ENCODE measurements around the gene RNF10.

RNF10 gene

DNA sequence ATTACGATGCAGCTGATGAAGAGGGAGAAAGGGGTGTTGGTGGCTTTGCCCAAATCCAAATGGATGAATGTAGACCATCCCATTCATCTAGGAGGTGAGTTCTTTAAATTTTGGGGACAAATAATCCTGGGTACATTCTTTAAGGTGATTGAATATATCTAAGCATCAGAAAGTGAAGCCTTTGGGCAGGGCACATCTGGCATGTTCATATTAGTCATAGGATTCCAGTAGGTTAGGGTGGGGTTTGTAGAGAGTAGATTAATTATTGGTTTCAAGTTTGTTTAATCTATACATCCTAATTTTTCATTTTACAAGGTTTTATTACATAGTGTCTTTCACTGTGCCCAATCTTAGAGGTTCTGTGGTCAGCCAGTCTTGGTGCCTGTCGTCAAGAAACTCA is 23.4 kb downstream of the RNF10 start:
- TF ChIP-seq, protein P1, sequence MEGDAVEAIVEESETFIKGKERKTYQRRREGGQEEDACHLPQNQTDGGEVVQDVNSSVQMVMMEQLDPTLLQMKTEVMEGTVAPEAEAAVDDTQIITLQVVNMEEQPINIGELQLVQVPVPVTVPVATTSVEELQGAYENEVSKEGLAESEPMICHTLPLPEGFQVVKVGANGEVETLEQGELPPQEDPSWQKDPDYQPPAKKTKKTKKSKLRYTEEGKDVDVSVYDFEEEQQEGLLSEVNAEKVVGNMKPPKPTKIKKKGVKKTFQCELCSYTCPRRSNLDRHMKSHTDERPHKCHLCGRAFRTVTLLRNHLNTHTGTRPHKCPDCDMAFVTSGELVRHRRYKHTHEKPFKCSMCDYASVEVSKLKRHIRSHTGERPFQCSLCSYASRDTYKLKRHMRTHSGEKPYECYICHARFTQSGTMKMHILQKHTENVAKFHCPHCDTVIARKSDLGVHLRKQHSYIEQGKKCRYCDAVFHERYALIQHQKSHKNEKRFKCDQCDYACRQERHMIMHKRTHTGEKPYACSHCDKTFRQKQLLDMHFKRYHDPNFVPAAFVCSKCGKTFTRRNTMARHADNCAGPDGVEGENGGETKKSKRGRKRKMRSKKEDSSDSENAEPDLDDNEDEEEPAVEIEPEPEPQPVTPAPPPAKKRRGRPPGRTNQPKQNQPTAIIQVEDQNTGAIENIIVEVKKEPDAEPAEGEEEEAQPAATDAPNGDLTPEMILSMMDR (IDR thresholded peaks at IDR 0.05; ENCODE audit: insufficient read depth, low read depth, low read length, missing control alignments), result no peak
- H3K4me3 ChIP-seq (ENCODE audit: low read depth, low read length), result no peak overlapping the region
- DNase-seq (ENCODE audit: low read depth), result no peak

- TF ChIP-seq, protein P1 (IDR thresholded peaks at IDR 0.05; ENCODE audit: insufficient read depth, low read depth, low read length, missing control alignments), result no peak
- DNase-seq (ENCODE audit: low read depth), result no peak
- H3K4me3 ChIP-seq (ENCODE audit: low read depth, low read length), result no peak overlapping the region
Measured at GRCh38 chr12:120562906-120563305, 28.8 kb downstream of the RNF10 start.

GRCh38 chr12:120563495-120563894 is 29.3 kb downstream of the RNF10 start:
- TF ChIP-seq, protein P1 (IDR thresholded peaks at IDR 0.05; ENCODE audit: insufficient read depth, low read depth, low read length, missing control alignments), result no peak
- DNase-seq (ENCODE audit: low read depth), result no peak
- H3K4me3 ChIP-seq (ENCODE audit: low read depth, low read length), result no peak overlapping the region

GRCh38 chr12:120571299-120571698 is 37.1 kb downstream of the RNF10 start:
- H3K4me3 ChIP-seq (ENCODE audit: low read depth, low read length), result no peak overlapping the region
- DNase-seq (ENCODE audit: low read depth), result no peak
- TF ChIP-seq, protein P1 (IDR thresholded peaks at IDR 0.05; ENCODE audit: insufficient read depth, low read depth, low read length, missing control alignments), result no peak

DNA sequence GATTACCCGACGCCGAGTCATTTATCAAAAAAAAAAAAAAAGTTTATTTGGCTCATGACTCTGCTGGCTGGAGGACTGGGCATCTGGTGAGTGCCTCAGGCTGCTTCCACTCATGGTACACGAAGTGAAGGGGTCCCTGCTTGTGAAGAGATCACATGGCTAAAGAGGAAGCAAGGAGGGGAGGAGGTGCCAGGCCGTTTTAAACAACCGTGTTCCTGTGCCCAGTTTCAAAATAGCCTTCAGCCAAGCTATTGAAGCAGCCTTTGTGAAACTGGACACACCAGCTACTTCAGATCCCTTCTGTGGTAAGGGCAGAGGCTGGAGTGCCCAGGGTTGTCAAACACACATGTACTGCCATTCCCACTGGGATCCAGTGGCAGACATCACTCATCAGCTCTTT is 39.4 kb downstream of the RNF10 start:
- DNase-seq (ENCODE audit: low read depth), result no peak
- no peak overlapping the region for H3K4me3 ChIP-seq (ENCODE audit: low read depth, low read length)
- TF ChIP-seq, protein P1 (IDR thresholded peaks at IDR 0.05; ENCODE audit: insufficient read depth, low read depth, low read length, missing control alignments), result no peak

- no peak overlapping the region for H3K4me3 ChIP-seq (ENCODE audit: low read depth, low read length)
- TF ChIP-seq, protein P1 (IDR thresholded peaks at IDR 0.05; ENCODE audit: insufficient read depth, low read depth, low read length, missing control alignments), result no peak
- DNase-seq (ENCODE audit: low read depth), result no peak
Measured at GRCh38 chr12:120574106-120574505, 40.0 kb downstream of the RNF10 start.

DNA sequence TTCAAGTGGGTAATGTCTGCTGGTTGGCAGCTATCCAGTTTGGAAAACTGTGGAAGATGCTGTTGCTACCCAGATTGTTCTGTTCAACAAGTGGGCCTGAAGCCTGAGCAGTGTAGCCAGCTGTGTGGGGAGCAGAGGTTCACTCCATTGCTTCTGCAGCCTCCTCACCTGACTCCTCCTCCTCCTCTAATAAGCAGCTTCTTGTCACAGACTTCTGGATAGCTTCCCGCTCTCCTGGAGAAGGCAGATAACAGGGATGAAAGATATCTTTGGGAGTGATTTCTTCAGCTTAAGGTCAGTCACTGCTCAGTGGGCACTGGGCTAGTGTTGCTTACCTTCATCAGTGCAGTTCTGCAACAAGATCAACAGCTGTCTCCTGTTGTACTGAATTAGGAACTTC is 45.0 kb downstream of the RNF10 start:
- no peak overlapping the region for H3K4me3 ChIP-seq (ENCODE audit: low read depth, low read length)
- TF ChIP-seq, protein P1 (IDR thresholded peaks at IDR 0.05; ENCODE audit: insufficient read depth, low read depth, low read length, missing control alignments), result no peak
- DNase-seq (ENCODE audit: low read depth), result no peak
